GM19238 (cell line): ENCODE data around the gene CFAP58.

Experiments
- DNase-seq: peaks from one replicate; pipeline ENCODE4 v3.0.0; 2011; ENCODE audit warnings: low spot score; ENCODE audit not compliant: insufficient read length

Gene CFAP58

GRCh38 chr10:104368381-104368780 is 14.7 kb downstream of the CFAP58 start:
- no peak for DNase-seq

- no peak for DNase-seq
Observed at GRCh38 chr10:104371753-104372152, 18.1 kb downstream of the CFAP58 start.

- DNase-seq, result no peak
Observed at GRCh38 chr10:104374591-104374990, 21.0 kb downstream of the CFAP58 start.

GRCh38 chr10:104376784-104377300 is 23.2 kb downstream of the CFAP58 start:
- no peak for DNase-seq

- no peak for DNase-seq
Observed at GRCh38 chr10:104380336-104380735, 26.7 kb downstream of the CFAP58 start.

- DNase-seq, result no peak
Observed at GRCh38 chr10:104387130-104387888, 33.7 kb downstream of the CFAP58 start.

GRCh38 chr10:104388830-104389229 is 35.2 kb downstream of the CFAP58 start:
- DNase-seq, result no peak

- DNase-seq, result no peak
Observed at GRCh38 chr10:104391150-104391968, 37.7 kb downstream of the CFAP58 start.

- no peak for DNase-seq
Observed at GRCh38 chr10:104391969-104392296, 38.3 kb downstream of the CFAP58 start.

GRCh38 chr10:104393387-104393786 is 39.8 kb downstream of the CFAP58 start:
- DNase-seq, result no peak

GRCh38 chr10:104396581-104396980 is 42.9 kb downstream of the CFAP58 start:
- no peak for DNase-seq

GRCh38 chr10:104403636-104404035 is 50.0 kb downstream of the CFAP58 start:
- DNase-seq, result no peak

- no peak for DNase-seq
Observed at GRCh38 chr10:104406715-104407650, 53.4 kb downstream of the CFAP58 start.

- no peak for DNase-seq
Observed at GRCh38 chr10:104413528-104413927, 59.9 kb downstream of the CFAP58 start.

- no peak for DNase-seq
Observed at GRCh38 chr10:104415526-104416165, 62.0 kb downstream of the CFAP58 start.

GRCh38 chr10:104416851-104417250 is 63.2 kb downstream of the CFAP58 start:
- no peak for DNase-seq

GRCh38 chr10:104417637-104418292 is 64.1 kb downstream of the CFAP58 start:
- no peak for DNase-seq

GRCh38 chr10:104424719-104425118 is 71.1 kb downstream of the CFAP58 start:
- peak; percentile 5 for DNase-seq

- DNase-seq, result no peak
Observed at GRCh38 chr10:104427989-104428388, 74.4 kb downstream of the CFAP58 start.

- DNase-seq, result no peak
Observed at GRCh38 chr10:104429846-104430245, 76.2 kb downstream of the CFAP58 start.
